GM13977 (cell line): ENCODE measurements around the gene FBXL14.

Source experiments
- DNase-seq: peaks from one replicate; pipeline ENCODE4 v3.0.0; 2012; ENCODE audit warnings: low spot score
- in situ Hi-C: fragments of 300-500 bp; cut with MboI; formaldehyde crosslinking; loops from one replicate; pipeline ENCODE4 v1.12.0; 2022; ENCODE audit warnings: low sequenced_read_pairs, low pct_unique_long_range_greater_than_20kb, mixed read lengths, inconsistent platforms; ENCODE audit not compliant: unreplicated experiment
- TF ChIP-seq, protein P1 (sequence below): IDR thresholded peaks from 2 replicates; pipeline ENCODE4 v1.5.1; 2012; ENCODE audit warnings: mild to moderate bottlenecking, control low read depth; ENCODE audit not compliant: insufficient read depth; ENCODE audit errors: extremely low read depth, missing control alignments

The FBXL14 gene, protein sequence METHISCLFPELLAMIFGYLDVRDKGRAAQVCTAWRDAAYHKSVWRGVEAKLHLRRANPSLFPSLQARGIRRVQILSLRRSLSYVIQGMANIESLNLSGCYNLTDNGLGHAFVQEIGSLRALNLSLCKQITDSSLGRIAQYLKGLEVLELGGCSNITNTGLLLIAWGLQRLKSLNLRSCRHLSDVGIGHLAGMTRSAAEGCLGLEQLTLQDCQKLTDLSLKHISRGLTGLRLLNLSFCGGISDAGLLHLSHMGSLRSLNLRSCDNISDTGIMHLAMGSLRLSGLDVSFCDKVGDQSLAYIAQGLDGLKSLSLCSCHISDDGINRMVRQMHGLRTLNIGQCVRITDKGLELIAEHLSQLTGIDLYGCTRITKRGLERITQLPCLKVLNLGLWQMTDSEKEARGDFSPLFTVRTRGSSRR

DNA sequence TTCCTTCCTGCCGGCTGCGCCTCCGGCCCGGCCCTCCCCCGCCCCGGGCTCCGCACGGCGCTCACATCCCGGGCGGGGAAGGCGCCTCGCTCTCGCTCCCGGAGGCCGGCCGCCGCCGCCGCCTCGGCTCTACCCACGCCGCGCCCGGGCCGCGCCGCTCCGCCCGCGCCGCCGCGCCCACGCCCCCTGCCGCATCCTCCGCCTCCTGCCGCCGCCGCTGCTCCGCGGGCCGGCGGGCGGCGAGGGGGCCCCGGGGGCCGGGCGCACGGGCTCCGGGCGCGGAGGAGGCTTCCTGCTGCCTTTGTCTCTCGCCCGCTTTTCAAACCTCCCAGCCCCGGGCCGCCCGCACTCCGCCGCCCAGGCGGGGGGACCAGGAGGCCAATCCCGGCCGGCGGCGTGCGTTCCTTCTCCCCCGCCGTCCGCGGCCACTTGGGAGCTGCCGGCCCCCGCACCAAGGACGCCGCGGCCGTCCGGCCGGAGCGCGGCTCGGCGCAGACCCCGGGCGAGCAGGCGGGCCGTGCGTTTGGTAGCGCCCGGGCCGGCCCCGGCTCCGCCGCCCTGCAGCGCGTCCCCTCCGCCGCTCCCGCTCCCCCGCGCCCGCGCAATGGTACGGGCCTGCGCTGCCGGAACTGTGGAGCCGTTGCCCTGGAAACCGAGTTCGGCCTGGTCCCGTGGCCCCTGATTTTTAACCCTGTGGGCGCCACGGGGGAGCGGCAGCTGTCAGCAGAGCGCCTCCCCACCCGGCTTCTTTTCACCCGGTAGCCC, at the start of gene FBXL14:
Gene FBXL14 (minus strand): TSS at position 321 of the 765 bp plus-strand sequence. CDS start 515 bp downstream, outside the sequence.
- DNase-seq: peak; percentile 86
- in situ Hi-C loops: no loop called here
- TF ChIP-seq, protein P1, sequence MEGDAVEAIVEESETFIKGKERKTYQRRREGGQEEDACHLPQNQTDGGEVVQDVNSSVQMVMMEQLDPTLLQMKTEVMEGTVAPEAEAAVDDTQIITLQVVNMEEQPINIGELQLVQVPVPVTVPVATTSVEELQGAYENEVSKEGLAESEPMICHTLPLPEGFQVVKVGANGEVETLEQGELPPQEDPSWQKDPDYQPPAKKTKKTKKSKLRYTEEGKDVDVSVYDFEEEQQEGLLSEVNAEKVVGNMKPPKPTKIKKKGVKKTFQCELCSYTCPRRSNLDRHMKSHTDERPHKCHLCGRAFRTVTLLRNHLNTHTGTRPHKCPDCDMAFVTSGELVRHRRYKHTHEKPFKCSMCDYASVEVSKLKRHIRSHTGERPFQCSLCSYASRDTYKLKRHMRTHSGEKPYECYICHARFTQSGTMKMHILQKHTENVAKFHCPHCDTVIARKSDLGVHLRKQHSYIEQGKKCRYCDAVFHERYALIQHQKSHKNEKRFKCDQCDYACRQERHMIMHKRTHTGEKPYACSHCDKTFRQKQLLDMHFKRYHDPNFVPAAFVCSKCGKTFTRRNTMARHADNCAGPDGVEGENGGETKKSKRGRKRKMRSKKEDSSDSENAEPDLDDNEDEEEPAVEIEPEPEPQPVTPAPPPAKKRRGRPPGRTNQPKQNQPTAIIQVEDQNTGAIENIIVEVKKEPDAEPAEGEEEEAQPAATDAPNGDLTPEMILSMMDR: no peak

DNA sequence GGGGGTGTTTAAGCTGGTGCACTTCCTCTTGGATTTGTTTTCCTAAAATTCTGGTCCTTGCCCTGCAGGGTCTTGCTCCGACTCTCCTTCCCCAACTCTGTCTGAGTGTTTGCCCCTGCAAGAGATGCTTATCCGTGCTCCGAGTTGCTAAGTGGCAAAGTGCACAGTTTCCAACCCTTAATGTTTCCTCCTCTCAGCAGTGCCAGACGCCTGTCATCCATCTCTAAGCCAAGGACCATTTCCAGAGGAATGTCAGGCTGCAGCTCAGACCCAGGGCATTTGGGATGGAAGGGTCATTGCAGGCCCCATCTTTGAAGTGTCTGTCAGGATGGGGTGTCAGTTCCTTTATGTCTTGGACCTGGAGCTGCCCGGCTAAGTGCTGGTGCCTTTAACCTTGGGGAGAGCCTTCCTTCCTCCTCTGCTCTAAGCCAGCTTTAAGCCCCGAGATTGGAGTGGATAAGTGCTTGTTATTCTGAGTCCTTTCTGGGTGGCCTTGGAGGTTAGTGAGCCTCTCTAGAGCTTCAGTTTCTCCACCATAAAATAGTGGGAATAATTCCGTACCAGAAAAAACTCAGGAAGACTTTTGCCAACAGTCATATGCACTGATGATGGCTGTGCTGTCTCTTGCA, 49.6 kb upstream of the FBXL14 start:
- DNase-seq: no peak
- TF ChIP-seq, protein P1: no peak
- in situ Hi-C loops: no loop called here

DNA sequence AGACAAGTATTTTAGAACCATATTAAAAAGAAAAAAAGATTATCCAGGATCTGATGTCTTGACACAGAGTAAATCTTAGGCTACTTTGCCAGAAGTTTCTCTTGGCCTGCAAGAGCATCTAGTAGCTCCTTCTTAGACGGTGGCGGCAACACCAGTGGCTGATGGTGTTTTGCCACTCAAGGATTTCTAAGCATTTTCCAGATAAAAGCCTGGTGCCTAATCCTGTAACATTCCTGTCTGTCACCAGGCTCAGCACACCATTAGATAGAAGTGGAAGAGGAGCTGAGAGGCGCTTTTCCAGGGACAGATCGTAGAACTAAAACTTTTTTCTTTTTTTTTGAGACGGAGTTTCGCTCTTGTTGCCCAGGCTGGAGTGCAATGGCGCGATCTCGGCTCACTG, 48.7 kb upstream of the FBXL14 start:
- TF ChIP-seq, protein P1: no peak
- in situ Hi-C loops: no loop called here
- no peak for DNase-seq

DNA sequence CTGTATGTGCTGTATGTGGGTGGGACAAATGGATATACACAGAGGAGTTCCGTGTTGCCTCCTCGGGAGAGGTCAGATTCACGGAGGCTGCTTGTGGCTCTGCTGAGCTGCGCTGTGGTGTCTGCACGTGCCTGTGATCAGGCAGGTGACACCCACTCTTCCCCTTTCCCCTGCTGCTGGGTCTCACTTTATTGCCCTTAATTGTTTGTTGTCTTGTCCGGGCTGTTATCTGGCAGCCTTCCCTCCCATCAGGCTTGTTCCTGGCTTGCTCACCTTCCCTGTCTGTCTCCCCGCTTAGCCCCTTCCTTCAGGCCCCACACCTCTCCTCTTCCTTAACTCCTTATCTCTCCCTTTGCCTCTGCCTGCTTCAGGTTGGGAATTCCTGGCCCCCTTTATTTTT, 48.1 kb upstream of the FBXL14 start:
- in situ Hi-C loops: no loop called here
- DNase-seq: no peak
- TF ChIP-seq, protein P1: no peak

DNA sequence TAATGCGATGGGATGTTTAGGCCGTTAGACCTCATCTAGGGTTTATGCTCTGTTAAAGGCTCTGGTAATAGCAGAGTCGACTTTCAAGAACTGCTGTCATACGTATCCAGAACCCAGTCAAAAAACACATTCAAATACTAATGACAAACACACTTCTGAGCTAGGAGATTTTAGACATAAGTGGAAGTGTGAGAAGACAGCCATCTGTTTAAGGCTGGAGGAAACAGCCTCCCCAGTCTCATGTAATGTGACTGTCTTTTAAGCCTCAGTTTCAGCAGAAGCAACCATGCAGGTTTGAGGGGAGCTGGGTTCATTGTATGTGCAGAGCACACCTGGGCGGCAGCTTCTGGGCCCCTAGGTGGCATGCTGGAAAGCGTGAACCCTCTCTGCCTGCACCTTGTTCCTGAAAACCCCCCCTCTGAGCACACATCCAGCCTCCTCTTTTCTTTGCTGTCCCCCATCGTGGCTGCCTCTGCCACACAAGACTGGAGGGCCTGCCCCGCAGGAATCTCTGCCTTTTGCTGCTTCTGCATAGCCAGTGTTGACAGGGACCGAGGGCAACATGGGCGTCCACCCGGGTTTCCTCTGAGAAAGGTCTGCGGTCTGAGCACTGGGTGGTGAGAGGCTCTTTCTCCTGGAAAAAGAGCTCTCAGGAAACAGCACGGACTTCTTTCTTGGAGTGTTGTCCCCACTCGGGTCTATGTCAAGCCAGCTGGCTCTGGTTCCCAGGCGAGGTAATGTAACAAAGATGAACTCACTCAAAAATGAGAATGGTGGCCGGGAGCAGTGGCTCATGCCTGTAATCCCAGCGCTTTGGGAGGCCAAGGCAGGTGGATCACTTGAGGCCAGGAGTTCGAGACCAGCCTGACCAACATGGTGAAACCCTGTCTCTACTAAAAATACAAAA, 46.2 kb upstream of the FBXL14 start:
- TF ChIP-seq, protein P1: no peak
- in situ Hi-C loops: no loop called here
- DNase-seq: no peak
